PC-3 (cell line): ENCODE measurements around the gene ACAP2.

Experiments
- CTCF ChIP-seq: fragments of 300-600 bp; sonication (generic); conservative IDR thresholded peaks from 2 replicates; pipeline ENCODE4 v1.5.1; 2017; ENCODE audit warnings: antibody characterized with exemption, low read depth, mild to moderate bottlenecking, low read length
- EZH2 ChIP-seq: fragments of 300-600 bp; sonication (generic); IDR thresholded peaks from one replicate; pipeline ENCODE4 v1.6.1; 2017; ENCODE audit warnings: antibody characterized with exemption, mild to moderate bottlenecking, low read length; ENCODE audit not compliant: unreplicated experiment
- EZH2phosphoT487 ChIP-seq: fragments of 300-600 bp; sonication (generic); IDR thresholded peaks from 2 replicates; pipeline ENCODE4 v1.6.1; 2018; ENCODE audit warnings: mild to moderate bottlenecking, antibody characterized with exemption, low read length, borderline replicate concordance

GRCh38 chr3:195306369-195306768 lies 136.5 kb downstream of the ACAP2 start:
- no peak for TF ChIP-seq EZH2
- no peak for TF ChIP-seq CTCF
- no peak for TF ChIP-seq EZH2phosphoT487
